ENCODE measurements around the gene PCDHGB5.
A peak's percentile ranks its signal among the peaks of the same experiment; 100 is the strongest.
"Not testable (repeated sequence)": the region's sequence is repeated elsewhere in the genome, so short reads cannot be mapped to it uniquely, and the experiment has no call there.

PCDHGB5 gene

DNA sequence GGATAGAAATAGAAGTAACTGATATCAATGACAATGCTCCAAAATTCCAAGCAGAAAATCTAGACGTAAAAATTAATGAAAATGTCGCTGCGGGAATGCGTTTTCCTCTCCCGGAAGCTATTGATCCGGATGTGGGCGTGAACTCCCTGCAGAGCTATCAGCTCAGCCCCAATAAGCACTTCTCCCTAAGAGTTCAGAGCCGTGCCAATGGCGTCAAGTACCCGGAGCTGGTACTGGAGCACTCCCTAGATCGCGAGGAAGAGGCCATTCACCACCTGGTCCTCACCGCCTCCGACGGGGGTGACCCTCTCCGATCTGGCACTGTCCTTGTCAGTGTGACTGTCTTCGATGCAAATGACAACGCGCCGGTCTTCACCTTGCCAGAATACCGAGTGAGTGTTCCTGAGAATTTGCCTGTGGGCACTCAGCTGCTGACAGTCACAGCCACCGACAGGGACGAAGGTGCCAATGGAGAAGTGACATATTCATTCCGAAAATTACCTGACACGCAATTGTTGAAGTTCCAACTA, 15.9 kb downstream of the PCDHGB5 start:
- Histone ChIP-seq H3K27me3 (ENCODE audit: insufficient read depth, poor library complexity, severe bottlenecking) (peaks cover 5% of the 10 kb centered on the region), H3K4me3 (replicated peaks; ENCODE audit: insufficient read depth, low read length) (peak overlapping the region; percentile 68), H3K27ac (replicated peaks) (no peak overlapping the region)
- DNase-seq (ENCODE audit: low read depth in 1 of 2, low spot score in 1 of 2), result peak in 1 of 2 experiments; percentile 21
- no peak for TF ChIP-seq POLR2AphosphoS5 (IDR thresholded peaks at IDR 0.05; ENCODE audit: low read depth)
- TF ChIP-seq SPI1 (IDR thresholded peaks at IDR 0.05; ENCODE audit: borderline replicate concordance, low read depth), result no peak
- no peak for TF ChIP-seq GABPA (IDR thresholded peaks at IDR 0.05; ENCODE audit: low read depth)

DNA sequence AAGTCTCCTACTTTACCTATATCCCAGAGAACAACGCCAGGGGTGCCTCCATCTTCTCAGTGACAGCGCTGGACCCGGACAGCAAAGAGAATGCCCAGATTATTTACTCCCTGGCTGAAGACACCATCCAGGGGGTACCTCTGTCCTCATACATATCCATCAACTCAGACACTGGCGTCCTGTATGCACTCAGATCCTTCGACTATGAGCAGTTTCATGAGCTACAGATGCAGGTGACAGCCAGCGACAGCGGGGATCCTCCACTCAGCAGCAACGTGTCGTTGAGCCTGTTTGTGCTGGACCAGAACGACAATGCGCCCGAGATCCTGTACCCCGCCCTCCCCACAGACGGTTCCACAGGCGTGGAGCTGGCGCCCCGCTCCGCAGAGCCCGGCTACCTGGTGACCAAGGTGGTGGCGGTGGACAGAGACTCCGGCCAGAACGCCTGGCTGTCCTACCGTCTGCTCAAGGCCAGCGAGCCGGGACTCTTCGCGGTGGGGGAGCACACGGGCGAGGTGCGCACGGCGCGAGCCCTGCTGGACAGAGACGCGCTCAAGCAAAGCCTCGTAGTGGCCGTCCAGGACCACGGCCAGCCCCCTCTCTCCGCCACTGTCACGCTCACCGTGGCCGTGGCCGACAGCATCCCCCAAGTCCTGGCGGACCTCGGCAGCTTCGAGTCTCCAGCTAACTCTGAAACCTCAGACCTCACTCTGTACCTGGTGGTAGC, 17.0 kb downstream of the PCDHGB5 start:
- not testable (repeated sequence) for H3K27ac ChIP-seq (replicated peaks); DNase-seq (ENCODE audit: low read depth in 1 of 2, low spot score in 1 of 2); H3K27me3 ChIP-seq (ENCODE audit: insufficient read depth, poor library complexity, severe bottlenecking); H3K4me3 ChIP-seq (replicated peaks; ENCODE audit: insufficient read depth, low read length)

DNA sequence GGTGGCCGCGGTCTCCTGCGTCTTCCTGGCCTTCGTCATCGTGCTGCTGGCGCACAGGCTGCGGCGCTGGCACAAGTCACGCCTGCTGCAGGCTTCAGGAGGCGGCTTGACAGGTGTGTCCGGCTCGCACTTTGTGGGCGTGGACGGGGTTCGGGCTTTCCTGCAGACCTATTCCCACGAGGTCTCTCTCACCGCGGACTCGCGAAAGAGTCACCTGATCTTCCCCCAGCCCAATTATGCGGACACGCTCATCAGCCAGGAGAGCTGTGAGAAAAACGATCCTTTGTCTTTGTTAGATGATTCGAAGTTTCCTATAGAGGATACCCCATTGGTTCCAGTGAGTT, 17.5 kb downstream of the PCDHGB5 start:
- DNase-seq (ENCODE audit: low read depth in 1 of 2, low spot score in 1 of 2); H3K27ac ChIP-seq (replicated peaks); H3K4me3 ChIP-seq (replicated peaks; ENCODE audit: insufficient read depth, low read length); H3K27me3 ChIP-seq (ENCODE audit: insufficient read depth, poor library complexity, severe bottlenecking): not testable (repeated sequence)

DNA sequence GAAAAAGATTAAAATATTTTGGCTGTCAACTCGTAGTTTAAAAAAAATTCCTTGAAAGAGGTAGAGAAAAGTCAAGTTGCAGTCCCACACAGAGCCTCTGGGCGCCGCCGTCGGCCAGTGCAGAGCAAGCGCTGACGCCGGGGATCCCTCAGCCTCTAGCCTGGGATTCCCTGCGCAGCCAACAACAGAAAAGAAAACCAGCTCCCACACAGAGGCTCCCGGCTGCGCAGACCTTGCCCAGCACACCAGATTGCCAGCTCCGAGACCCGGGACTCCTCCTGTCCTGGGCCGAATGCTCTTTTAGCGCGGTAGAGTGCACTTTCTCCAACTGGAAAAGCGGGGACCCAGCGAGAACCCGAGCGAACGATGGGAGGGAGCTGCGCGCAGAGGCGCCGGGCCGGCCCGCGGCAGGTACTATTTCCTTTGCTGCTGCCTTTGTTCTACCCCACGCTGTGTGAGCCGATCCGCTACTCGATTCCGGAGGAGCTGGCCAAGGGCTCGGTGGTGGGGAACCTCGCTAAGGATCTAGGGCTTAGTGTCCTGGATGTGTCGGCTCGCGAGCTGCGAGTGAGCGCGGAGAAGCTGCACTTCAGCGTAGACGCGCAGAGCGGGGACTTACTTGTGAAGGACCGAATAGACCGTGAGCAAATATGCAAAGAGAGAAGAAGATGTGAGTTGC, 19.9 kb downstream of the PCDHGB5 start, which contains the start of gene PCDHGB7:
Gene PCDHGB7, plus strand, starts transcription at position 184 of the 679 bp plus-strand sequence. Its CDS starts 183 bp downstream, at position 367.
- H3K4me3 ChIP-seq (replicated peaks; ENCODE audit: insufficient read depth, low read length), result peak within 1 kb of the TSS; percentile 51
- TF ChIP-seq, protein P1, sequence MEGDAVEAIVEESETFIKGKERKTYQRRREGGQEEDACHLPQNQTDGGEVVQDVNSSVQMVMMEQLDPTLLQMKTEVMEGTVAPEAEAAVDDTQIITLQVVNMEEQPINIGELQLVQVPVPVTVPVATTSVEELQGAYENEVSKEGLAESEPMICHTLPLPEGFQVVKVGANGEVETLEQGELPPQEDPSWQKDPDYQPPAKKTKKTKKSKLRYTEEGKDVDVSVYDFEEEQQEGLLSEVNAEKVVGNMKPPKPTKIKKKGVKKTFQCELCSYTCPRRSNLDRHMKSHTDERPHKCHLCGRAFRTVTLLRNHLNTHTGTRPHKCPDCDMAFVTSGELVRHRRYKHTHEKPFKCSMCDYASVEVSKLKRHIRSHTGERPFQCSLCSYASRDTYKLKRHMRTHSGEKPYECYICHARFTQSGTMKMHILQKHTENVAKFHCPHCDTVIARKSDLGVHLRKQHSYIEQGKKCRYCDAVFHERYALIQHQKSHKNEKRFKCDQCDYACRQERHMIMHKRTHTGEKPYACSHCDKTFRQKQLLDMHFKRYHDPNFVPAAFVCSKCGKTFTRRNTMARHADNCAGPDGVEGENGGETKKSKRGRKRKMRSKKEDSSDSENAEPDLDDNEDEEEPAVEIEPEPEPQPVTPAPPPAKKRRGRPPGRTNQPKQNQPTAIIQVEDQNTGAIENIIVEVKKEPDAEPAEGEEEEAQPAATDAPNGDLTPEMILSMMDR (IDR thresholded peaks at IDR 0.05; ENCODE audit: insufficient read depth, low read length), result peak; percentile 75
- H3K27ac ChIP-seq (replicated peaks), result not testable (repeated sequence)
- peaks cover 12% of the 10 kb centered on the region for H3K27me3 ChIP-seq (ENCODE audit: insufficient read depth, poor library complexity, severe bottlenecking)
- peak in 1 of 2 experiments; percentile 79 for DNase-seq (ENCODE audit: low read depth in 1 of 2, low spot score in 1 of 2)

DNA sequence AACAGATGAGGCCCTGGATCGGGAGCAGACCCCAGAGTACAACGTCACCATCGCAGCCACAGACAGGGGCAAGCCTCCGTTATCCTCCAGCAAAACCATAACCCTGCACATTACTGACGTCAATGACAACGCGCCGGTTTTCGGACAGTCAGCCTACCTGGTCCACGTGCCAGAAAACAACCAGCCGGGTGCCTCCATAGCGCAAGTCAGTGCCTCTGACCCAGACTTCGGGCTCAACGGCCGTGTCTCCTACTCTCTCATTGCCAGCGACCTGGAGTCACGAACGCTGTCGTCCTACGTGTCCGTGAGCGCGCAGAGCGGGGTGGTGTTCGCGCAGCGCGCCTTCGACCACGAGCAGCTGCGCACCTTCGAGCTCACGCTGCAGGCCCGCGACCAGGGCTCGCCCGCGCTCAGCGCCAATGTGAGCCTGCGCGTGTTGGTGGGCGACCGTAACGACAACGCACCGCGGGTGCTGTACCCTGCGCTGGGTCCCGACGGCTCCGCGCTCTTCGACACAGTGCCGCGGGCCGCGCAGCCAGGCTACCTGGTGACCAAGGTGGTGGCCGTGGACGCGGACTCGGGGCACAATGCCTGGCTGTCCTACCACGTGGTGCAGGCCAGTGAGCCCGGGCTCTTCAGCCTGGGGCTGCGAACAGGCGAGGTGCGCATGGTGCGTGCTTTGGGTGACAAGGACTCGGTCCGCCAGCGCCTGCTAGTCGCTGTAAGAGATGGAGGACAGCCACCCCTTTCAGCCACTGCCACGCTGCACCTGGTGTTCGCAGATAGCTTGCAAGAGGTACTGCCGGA, 21.5 kb downstream of the PCDHGB5 start:
- Histone ChIP-seq H3K4me3 (replicated peaks; ENCODE audit: insufficient read depth, low read length) (no peak overlapping the region), H3K27me3 (ENCODE audit: insufficient read depth, poor library complexity, severe bottlenecking) (peaks cover 9% of the 10 kb centered on the region), H3K27ac (replicated peaks) (no peak overlapping the region)
- no peak for DNase-seq (ENCODE audit: low read depth in 1 of 2, low spot score in 1 of 2)
- TF ChIP-seq, protein P2, sequence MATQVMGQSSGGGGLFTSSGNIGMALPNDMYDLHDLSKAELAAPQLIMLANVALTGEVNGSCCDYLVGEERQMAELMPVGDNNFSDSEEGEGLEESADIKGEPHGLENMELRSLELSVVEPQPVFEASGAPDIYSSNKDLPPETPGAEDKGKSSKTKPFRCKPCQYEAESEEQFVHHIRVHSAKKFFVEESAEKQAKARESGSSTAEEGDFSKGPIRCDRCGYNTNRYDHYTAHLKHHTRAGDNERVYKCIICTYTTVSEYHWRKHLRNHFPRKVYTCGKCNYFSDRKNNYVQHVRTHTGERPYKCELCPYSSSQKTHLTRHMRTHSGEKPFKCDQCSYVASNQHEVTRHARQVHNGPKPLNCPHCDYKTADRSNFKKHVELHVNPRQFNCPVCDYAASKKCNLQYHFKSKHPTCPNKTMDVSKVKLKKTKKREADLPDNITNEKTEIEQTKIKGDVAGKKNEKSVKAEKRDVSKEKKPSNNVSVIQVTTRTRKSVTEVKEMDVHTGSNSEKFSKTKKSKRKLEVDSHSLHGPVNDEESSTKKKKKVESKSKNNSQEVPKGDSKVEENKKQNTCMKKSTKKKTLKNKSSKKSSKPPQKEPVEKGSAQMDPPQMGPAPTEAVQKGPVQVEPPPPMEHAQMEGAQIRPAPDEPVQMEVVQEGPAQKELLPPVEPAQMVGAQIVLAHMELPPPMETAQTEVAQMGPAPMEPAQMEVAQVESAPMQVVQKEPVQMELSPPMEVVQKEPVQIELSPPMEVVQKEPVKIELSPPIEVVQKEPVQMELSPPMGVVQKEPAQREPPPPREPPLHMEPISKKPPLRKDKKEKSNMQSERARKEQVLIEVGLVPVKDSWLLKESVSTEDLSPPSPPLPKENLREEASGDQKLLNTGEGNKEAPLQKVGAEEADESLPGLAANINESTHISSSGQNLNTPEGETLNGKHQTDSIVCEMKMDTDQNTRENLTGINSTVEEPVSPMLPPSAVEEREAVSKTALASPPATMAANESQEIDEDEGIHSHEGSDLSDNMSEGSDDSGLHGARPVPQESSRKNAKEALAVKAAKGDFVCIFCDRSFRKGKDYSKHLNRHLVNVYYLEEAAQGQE (IDR thresholded peaks at IDR 0.05; ENCODE audit: insufficient replicate concordance, low read depth), result no peak
- no peak for TF ChIP-seq SPI1 (IDR thresholded peaks at IDR 0.05; ENCODE audit: borderline replicate concordance, low read depth)
- TF ChIP-seq GABPA (IDR thresholded peaks at IDR 0.05; ENCODE audit: low read depth), result no peak
- TF ChIP-seq POLR2AphosphoS5 (IDR thresholded peaks at IDR 0.05; ENCODE audit: low read depth), result no peak
- TF ChIP-seq, protein P1 (IDR thresholded peaks at IDR 0.05; ENCODE audit: insufficient read depth, low read length), result no peak
